GM21619 (cell line): ENCODE measurements around the gene ATL3.
"Not testable (repeated sequence)": the region's sequence is repeated elsewhere in the genome, so short reads cannot be mapped to it uniquely, and the experiment has no call there.

Experiments used
- ATAC-seq: cut with Tn5 transposase; IDR thresholded peaks from one replicate; pipeline ENCODE4 v1.9.1; 2021; ENCODE audit not compliant: unreplicated experiment

The ATL3 gene

GRCh38 chr11:63622323-63622722 is 48.9 kb downstream of the ATL3 start:
- ATAC-seq, result no peak

DNA sequence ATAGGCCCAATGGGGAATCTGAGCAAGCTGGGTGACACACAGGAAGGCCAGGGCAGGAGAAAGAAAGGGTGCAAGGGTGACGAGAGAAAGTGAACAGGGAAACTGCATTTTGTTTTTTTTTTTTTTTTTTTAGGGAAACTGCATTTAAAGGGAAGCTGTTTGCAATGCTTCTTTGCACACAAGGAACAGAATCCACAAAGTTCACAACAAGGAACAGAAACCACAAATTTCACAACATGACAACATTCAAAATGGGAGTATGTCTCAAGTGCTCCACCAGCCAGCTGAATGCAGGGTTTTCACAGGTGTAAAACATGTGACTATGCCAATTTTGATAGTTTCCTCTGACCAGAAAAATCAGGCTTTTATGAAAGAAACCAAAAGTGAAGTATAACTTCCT is 50.1 kb downstream of the ATL3 start:
- no peak for ATAC-seq

GRCh38 chr11:63619967-63620366 is 51.2 kb downstream of the ATL3 start:
- ATAC-seq, result no peak

GRCh38 chr11:63617686-63618085 is 53.5 kb downstream of the ATL3 start:
- ATAC-seq, result not testable (repeated sequence)

DNA sequence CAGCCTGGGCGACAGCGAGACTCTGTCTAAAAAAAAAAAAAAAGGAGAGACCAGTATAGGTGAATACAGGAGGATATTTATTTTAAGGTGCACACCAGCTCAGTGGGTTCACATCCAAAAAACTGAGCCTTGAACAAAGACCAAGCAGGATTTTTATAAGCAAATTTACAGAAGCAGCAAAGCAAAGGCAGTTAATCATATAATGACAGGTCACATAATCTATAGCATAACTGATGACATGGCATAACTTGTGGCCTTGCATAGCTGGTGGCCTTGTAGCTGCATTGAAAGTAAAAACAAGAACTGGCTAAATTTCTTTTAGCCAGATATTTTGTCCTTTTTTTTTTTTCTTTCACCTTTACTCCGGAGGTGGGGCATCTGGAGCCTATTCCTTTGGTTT is 54.2 kb downstream of the ATL3 start:
- no peak for ATAC-seq

DNA sequence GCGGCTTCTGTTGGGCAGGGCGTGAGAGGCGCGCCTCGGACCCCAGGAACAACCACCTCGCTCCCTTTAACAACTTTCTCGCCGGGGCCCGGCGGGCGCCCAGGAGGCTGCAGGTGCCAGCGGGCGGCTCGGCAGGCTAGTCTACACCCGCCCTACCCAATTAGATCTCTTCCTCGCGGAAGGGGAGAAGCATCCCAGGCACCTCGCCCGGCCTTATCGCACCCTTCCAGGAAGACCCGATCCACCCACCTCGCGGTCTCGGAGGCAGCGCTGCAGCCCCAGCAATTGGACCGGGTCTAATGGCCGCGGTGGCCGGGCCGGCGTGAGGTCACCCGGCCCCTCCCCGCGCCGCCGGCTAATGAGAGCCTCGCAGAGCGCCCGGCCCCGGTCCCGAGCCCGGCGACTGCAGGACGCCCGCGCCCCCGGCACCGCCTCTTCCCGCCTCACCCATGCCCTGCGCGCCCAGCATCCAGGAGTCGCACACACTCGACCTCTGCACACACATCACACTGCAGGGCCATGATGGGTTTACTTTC is 57.0 kb downstream of the ATL3 start, which contains the start of gene PLAAT3:
PLAAT3 (minus strand) TSS at position 298 of the 536 bp plus-strand sequence. CDS start 419 bp downstream, outside the sequence.
- no peak for ATAC-seq

DNA sequence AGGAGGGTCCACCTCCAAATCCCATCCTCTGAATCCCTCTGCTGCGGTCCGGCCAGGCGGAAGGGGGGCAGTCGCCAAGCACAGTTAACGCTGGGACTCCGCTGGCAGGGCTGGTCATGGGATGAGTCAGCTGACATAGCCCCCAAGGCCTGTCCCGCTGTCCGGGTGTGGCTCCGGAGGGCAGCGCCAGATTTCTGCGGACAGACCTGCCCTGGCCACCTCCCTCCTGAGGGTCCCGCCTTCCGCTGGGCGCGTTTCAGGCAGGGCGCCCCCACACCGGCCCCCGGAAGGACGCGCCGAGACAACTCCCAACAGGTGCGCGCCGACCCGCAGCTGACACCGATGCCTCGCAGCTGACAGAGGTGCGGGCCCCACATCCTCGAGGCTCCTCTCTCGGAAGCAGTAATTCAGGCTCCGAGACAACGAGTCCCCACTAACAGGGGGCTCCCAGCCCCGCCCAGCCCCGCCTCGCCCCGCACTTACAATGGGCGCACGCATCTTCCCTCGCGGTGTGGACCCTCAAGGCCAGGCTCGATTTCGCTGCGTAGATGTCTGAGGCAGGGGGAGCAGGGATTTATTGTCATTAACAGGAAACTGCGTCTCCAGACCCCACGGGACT is 57.5 kb downstream of the ATL3 start:
- ATAC-seq, result no peak

DNA sequence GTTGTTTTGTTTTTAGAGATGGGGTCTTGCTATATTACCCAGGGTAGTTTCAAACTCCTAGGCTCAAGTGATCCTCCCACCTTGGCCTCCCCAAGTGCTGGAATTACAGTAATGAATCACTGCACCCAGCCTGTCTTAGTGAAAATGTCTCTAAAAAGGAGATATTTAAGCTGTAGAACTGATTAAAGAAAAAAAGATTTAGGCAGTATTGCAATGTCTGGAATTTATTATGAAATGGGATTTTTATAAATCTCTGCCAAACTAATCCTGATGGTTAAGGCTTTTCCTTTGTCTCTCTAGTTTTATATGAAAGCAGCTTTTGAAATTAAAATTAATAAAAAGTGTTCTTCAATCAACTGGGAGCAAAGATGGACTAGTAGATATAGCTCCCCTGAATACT is 59.0 kb downstream of the ATL3 start:
- ATAC-seq, result no peak

- no peak for ATAC-seq
These were observed 59.8 kb downstream of the ATL3 start for GRCh38 chr11:63611395-63611747.

- ATAC-seq, result no peak
These were observed 60.4 kb downstream of the ATL3 start for GRCh38 chr11:63610604-63611394.

DNA sequence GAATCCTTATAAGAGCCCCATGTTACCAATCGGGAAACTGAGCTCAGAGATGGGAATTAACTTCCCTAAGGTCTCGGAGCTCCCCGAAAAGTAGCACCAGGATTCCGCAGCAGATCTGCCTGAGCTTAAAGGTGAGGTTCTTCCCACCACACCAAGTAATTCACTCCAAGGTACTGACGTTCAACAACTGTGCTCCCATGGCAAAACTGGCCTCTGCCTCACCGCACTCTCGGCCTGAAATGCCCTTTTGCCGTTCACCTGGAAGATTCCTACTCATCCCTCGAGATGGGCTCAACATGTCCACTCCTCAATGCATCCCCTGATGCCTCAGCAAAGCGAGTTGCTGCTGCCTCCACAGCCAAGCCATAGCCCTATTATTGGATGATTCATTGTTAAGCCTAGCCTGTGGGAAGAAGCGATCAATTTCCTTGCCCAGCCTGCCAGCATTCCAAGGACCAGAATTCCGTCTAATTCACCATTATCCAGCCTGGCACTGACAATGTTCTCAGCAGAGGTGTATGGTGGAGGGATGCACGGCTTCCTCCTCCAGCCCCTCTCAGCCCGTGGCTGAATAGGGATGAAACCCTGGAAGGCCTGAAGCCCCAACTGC is 61.1 kb downstream of the ATL3 start:
- no peak for ATAC-seq

- ATAC-seq, result no peak
These were observed 61.6 kb downstream of the ATL3 start for GRCh38 chr11:63609536-63609935.

DNA sequence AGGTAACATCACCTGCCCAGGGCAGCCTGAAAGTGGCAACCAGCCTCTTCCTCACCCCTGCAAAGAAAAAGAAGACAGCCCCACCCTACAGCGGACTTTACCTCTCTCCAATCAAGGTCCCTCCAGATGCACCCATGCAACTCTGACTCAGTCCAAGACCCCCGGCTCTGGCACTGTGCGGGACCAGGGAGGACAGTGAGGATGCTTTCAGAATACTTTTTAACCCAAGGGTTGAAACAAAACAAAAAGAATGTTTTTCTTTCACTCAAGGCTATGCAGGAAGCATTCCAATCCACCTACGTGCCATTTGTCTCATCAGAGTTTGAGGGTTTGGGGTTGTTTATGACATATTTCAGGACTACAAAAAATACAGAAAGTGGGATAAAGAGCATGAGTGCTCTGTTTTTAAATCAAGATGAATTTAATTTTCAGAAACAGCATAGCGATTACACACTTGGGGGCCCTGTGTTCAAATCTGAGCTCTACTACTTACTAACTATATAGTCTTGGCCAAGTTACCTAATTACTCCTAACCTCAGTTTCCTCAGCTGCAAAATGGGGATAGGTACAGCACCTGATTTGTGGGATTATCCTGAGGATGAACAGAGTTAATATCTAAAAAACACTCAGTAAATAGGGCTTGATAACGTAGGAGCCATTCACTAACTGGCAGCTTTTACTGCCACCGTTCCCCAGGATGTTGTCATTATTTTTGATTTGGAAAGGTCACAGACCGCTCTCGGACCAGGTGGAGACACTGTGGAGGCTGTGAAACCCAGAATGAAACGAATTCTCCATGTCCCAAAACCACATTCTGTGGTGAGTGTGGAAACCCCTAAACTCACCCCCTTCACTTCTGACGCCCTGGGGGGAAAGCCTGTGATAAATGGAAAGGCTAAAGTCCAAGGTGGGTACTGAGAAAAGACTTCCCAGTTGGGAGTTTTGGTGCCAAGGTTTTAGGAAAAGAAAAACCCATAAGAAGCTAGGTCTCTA is 62.5 kb downstream of the ATL3 start:
- no peak for ATAC-seq

DNA sequence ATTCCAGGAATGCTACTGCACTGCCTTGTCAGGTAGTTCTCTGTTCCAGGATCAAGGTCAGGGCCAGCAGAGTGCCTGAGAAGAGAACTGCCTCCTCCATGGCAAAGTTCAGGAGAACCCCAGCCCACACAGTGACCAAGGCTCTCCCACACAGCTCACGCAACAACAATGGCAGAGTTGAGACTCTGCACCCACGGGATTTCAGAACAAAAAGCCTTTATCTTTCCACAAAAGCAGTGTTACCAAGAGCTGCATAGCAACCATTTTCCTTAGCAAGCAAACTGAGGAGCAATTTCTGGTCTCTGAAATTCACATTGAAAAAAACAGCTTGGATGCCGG is 68.0 kb downstream of the ATL3 start:
- no peak for ATAC-seq

GRCh38 chr11:63602290-63603179 is 68.6 kb downstream of the ATL3 start:
- ATAC-seq, result not testable (repeated sequence)

GRCh38 chr11:63599211-63600122 is 71.7 kb downstream of the ATL3 start:
- ATAC-seq, result no peak

DNA sequence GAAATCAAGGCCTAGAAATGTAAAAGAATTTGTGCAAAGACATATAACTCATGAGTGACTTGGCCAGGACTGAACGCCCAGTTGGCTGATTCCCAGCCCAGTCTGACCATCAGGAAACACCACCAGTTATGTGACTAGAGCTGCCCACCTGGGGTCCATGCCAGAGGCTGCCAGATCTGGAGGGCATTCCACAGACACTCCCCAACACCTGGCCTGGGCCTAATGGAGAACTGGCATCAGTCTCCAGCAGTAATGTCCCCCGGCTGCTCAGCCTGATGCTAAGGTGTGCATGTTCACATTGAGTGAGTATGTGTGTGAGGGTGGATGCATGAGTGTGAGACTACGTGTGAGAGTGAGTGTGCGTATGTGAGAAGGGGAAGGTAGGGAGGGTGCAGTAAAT is 72.6 kb downstream of the ATL3 start:
- no peak for ATAC-seq

DNA sequence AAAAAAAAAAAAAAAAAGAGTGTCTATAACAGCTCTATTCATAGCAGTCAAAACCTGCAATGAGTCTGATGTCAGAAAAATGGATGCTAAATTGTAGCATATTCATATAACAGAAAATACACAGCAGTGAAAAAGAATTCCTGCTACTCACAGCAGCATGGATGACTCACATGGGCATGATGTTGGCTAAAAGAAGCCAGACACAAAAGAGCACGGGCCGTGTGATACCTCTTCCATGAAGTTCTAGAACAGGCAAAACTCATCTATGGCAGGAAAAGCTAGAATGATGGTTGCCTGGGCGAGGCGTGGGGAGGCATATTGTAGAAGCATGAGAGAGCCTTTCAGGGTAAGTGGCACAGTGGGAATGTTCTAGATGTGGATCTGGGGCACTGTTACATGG is 75.9 kb downstream of the ATL3 start:
- no peak for ATAC-seq

DNA sequence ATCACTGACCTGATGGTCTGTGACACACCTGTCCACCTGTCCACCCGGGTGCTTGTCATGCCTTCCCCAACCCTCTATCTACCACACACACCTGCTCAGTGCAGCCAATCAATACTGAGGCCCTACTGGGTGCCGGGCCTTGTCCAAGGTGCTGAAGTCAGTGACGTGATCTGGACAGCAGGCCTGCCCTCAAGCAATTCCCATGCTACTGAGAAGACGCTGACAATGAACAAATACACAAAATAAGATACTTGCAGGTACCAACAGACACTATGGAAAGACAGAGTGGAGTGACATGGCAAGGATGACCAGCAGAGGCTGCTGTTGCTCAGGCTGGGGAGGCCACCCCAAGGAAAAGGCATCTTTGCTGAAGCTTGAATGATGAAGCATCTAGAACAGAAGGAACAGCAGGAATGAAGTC is 78.2 kb downstream of the ATL3 start:
- no peak for ATAC-seq
